ENCODE results near the gene PCDH9.

The PCDH9 gene

DNA sequence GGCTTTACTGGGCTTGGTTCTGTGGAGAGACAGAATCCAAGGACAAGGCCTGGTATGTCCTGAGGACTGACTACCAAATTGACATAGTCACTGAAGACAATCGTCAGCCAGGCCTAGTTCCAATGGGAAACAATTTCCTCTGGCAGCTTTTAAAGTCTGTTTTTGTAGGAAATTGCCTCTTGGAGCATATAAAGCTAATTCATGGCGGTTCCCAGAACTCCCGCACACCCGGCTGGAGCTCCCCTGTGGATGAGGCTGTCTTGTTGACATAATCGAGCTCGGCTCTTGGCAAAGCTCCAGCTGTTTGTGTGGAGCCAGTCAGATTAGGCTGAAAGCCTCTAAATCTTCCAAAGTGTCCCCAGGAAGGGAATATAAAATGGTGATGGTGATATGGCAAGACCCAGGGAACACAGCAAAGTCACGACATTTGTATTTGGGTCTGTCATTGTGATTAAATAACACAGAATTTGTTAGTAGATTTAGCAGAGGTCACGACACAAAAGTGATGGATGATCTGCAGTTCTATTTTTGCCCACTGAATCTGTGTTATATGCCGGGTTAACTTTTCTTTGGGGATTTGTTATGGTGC lies 395.0 kb downstream of the PCDH9 start:
- no peak for TF ChIP-seq TAF1 (IDR thresholded peaks at IDR 0.05; ENCODE audit: borderline replicate concordance, insufficient read depth, low read length)
- TF ChIP-seq, protein P1, sequence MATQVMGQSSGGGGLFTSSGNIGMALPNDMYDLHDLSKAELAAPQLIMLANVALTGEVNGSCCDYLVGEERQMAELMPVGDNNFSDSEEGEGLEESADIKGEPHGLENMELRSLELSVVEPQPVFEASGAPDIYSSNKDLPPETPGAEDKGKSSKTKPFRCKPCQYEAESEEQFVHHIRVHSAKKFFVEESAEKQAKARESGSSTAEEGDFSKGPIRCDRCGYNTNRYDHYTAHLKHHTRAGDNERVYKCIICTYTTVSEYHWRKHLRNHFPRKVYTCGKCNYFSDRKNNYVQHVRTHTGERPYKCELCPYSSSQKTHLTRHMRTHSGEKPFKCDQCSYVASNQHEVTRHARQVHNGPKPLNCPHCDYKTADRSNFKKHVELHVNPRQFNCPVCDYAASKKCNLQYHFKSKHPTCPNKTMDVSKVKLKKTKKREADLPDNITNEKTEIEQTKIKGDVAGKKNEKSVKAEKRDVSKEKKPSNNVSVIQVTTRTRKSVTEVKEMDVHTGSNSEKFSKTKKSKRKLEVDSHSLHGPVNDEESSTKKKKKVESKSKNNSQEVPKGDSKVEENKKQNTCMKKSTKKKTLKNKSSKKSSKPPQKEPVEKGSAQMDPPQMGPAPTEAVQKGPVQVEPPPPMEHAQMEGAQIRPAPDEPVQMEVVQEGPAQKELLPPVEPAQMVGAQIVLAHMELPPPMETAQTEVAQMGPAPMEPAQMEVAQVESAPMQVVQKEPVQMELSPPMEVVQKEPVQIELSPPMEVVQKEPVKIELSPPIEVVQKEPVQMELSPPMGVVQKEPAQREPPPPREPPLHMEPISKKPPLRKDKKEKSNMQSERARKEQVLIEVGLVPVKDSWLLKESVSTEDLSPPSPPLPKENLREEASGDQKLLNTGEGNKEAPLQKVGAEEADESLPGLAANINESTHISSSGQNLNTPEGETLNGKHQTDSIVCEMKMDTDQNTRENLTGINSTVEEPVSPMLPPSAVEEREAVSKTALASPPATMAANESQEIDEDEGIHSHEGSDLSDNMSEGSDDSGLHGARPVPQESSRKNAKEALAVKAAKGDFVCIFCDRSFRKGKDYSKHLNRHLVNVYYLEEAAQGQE (IDR thresholded peaks at IDR 0.05; ENCODE audit: insufficient read depth in 1 of 2, low read depth in 2 of 2, low read length in 2 of 2): 0 out of 4 replicates have a peak, but pooled peaks of 1 of the 2 experiments have one; percentile 63
- TF ChIP-seq FOXP2 (optimal IDR thresholded peaks at IDR 0.05; ENCODE audit: borderline replicate concordance, extremely low read depth, extremely low read length, insufficient read depth): no peak
- no peak; the same call in 1 of the 2 replicates for TF ChIP-seq SIN3A (IDR thresholded peaks at IDR 0.05; ENCODE audit: borderline replicate concordance, insufficient read depth, low read length)
- TF ChIP-seq POLR2AphosphoS5 (IDR thresholded peaks at IDR 0.05; ENCODE audit: low read depth, low read length): no peak

DNA sequence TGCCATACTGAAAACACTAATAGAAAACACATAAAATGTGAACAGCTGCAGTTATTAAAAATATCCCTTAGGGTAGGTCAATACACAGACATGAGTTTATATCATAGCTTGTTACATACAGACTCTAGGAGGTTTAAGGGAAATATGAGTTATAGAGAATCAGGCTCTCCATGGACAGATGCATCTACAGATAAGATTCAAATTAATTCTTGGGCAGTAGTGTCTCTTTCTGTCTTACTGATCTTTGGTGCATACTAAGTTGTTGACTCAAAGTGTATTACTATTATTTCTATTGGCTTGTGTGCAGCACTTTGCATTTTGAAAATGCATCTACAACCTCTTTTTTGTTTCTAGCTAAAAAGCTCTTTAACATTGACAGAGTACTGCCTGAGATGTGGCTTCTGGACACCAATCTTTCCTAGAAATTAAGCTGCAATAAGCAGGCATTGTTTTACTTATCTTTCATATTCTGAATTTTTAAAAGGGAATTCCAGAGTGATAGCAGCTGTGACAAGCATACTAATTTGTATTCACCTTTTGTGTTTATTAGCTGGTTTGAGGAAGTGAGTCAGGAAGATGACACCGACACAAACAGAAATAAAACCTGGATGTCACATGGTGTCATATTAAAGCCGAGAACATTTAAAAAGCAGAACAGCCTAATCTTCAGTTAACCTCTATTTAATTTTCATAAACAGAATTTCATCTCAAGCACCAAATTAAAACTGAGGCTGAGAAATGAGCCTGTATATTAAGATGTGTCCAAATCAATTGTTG lies 399.0 kb downstream of the PCDH9 start:
- TF ChIP-seq FOXP2 (optimal IDR thresholded peaks at IDR 0.05; ENCODE audit: borderline replicate concordance, extremely low read depth, extremely low read length, insufficient read depth) (no peak), SIN3A (IDR thresholded peaks at IDR 0.05; ENCODE audit: borderline replicate concordance, insufficient read depth, low read length) (no peak), TAF1 (IDR thresholded peaks at IDR 0.05; ENCODE audit: borderline replicate concordance, insufficient read depth, low read length) (no peak), POLR2AphosphoS5 (IDR thresholded peaks at IDR 0.05; ENCODE audit: low read depth, low read length) (no peak)
- TF ChIP-seq, protein P1 (IDR thresholded peaks at IDR 0.05; ENCODE audit: insufficient read depth in 1 of 2, low read depth in 2 of 2, low read length in 2 of 2): no peak

DNA sequence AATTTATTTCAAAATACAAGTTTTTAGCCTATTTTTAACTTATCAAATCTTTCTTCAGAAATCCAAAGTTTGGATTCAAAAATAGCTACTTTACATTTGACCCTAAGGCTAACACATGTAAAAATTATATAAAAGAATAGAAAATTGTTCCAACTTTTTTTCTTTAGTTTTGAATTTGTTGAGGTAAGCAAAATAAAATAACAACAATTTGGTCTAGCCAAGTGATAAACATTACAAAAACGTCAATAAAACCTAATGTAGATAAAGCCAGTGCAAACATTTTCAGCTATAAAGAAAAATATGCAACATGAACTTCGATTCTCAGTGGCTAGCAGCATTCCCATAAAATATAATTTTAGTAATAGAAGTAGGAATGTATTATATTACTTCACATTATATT lies 400.3 kb downstream of the PCDH9 start:
- TF ChIP-seq POLR2AphosphoS5 (IDR thresholded peaks at IDR 0.05; ENCODE audit: low read depth, low read length) (no peak), TAF1 (IDR thresholded peaks at IDR 0.05; ENCODE audit: borderline replicate concordance, insufficient read depth, low read length) (no peak), SIN3A (IDR thresholded peaks at IDR 0.05; ENCODE audit: borderline replicate concordance, insufficient read depth, low read length) (no peak), FOXP2 (optimal IDR thresholded peaks at IDR 0.05; ENCODE audit: borderline replicate concordance, extremely low read depth, extremely low read length, insufficient read depth) (no peak)
- TF ChIP-seq, protein P1 (IDR thresholded peaks at IDR 0.05; ENCODE audit: insufficient read depth in 1 of 2, low read depth in 2 of 2, low read length in 2 of 2): no peak

DNA sequence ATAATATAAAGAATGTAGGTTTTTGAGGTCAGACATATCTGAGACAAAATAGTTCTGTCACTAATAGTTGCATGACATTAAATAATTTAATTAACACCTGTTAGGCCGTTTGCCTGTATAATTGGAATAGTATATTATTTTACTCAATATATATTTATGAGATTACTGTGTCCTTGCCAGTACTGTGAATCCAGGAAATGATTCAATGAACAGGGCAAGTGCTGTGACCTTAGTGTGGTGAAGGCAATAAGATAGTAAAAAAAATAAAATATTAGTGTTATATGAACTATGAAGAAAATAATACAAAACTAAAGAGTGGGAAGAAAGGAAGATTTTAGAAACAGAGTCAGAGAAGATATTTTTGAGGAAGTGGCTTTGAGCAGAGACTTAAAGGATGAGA lies 403.7 kb downstream of the PCDH9 start:
- TF ChIP-seq, protein P1 (IDR thresholded peaks at IDR 0.05; ENCODE audit: insufficient read depth in 1 of 2, low read depth in 2 of 2, low read length in 2 of 2): no peak
- no peak for TF ChIP-seq SIN3A (IDR thresholded peaks at IDR 0.05; ENCODE audit: borderline replicate concordance, insufficient read depth, low read length)
- no peak for TF ChIP-seq POLR2AphosphoS5 (IDR thresholded peaks at IDR 0.05; ENCODE audit: low read depth, low read length)
- no peak for TF ChIP-seq TAF1 (IDR thresholded peaks at IDR 0.05; ENCODE audit: borderline replicate concordance, insufficient read depth, low read length)
- no peak for TF ChIP-seq FOXP2 (optimal IDR thresholded peaks at IDR 0.05; ENCODE audit: borderline replicate concordance, extremely low read depth, extremely low read length, insufficient read depth)
